ENCODE results near the gene MRPL36.
"Not testable (repeated sequence)": the region's sequence is repeated elsewhere in the genome, so short reads cannot be mapped to it uniquely, and the experiment has no call there.

The MRPL36 gene

GRCh38 chr5:1820381-1820780 is 20.7 kb upstream of the MRPL36 start:
- DNase-seq (ENCODE audit: low spot score): no peak
- TF ChIP-seq CTCF (IDR thresholded peaks at IDR 0.05; ENCODE audit: extremely low read depth, insufficient read depth, missing control alignments): no peak
- in situ Hi-C loops (cut with MboI; ENCODE audit: low pct_unique_long_range_greater_than_20kb, low sequenced_read_pairs, unreplicated experiment): no loop called here

- no peak for TF ChIP-seq CTCF (IDR thresholded peaks at IDR 0.05; ENCODE audit: extremely low read depth, insufficient read depth, missing control alignments)
- in situ Hi-C loops (cut with MboI; ENCODE audit: low pct_unique_long_range_greater_than_20kb, low sequenced_read_pairs, unreplicated experiment): no loop called here
- no peak for DNase-seq (ENCODE audit: low spot score)
Measured at GRCh38 chr5:1819458-1819857, 19.8 kb upstream of the MRPL36 start.

- TF ChIP-seq CTCF (IDR thresholded peaks at IDR 0.05; ENCODE audit: extremely low read depth, insufficient read depth, missing control alignments): no peak
- in situ Hi-C loops (cut with MboI; ENCODE audit: low pct_unique_long_range_greater_than_20kb, low sequenced_read_pairs, unreplicated experiment): no loop called here
- DNase-seq (ENCODE audit: low spot score): no peak
Measured at GRCh38 chr5:1818784-1819183, 19.1 kb upstream of the MRPL36 start.

- in situ Hi-C loops (cut with MboI; ENCODE audit: low pct_unique_long_range_greater_than_20kb, low sequenced_read_pairs, unreplicated experiment): no loop called here
- TF ChIP-seq CTCF (IDR thresholded peaks at IDR 0.05; ENCODE audit: extremely low read depth, insufficient read depth, missing control alignments): no peak
- no peak for DNase-seq (ENCODE audit: low spot score)
Measured at GRCh38 chr5:1817261-1818043, 17.8 kb upstream of the MRPL36 start.

- in situ Hi-C loops (cut with MboI; ENCODE audit: low pct_unique_long_range_greater_than_20kb, low sequenced_read_pairs, unreplicated experiment); DNase-seq (ENCODE audit: low spot score): not testable (repeated sequence)
Measured at GRCh38 chr5:1816495-1817089, 17.0 kb upstream of the MRPL36 start.

- no peak for DNase-seq (ENCODE audit: low spot score)
- in situ Hi-C loops (cut with MboI; ENCODE audit: low pct_unique_long_range_greater_than_20kb, low sequenced_read_pairs, unreplicated experiment): no loop called here
Measured at GRCh38 chr5:1815881-1816292, 16.2 kb upstream of the MRPL36 start.

More at GRCh38 chr5:1815881-1816292, 16.2 kb upstream of the MRPL36 start:
- no peak for TF ChIP-seq CTCF (IDR thresholded peaks at IDR 0.05; ENCODE audit: extremely low read depth, insufficient read depth, missing control alignments)

Data from GM13977 (cell line).